Measurements from ENCODE around the gene AP5S1.
"Not testable (repeated sequence)": the region's sequence is repeated elsewhere in the genome, so short reads cannot be mapped to it uniquely, and the experiment has no call there.

Gene AP5S1

GRCh38 chr20:3812975-3813847 lies 7.1 kb upstream of the AP5S1 start:
- no peak for DNase-seq (ENCODE audit: low read depth)

- DNase-seq (ENCODE audit: low read depth): no peak
Observed at GRCh38 chr20:3813848-3814581, 6.3 kb upstream of the AP5S1 start.

GRCh38 chr20:3814928-3815495 lies 5.3 kb upstream of the AP5S1 start:
- no peak for DNase-seq (ENCODE audit: low read depth)

- DNase-seq (ENCODE audit: low read depth): no peak
Observed at GRCh38 chr20:3815703-3816315, 4.5 kb upstream of the AP5S1 start.

GRCh38 chr20:3818155-3819151 lies 1.9 kb upstream of the AP5S1 start:
- DNase-seq (ENCODE audit: low read depth): no peak

GRCh38 chr20:3819411-3820047 lies 818 bp upstream of the AP5S1 start:
- no peak for DNase-seq (ENCODE audit: low read depth)

GRCh38 chr20:3820901-3821727 lies 767 bp downstream of the AP5S1 start:
- no peak for DNase-seq (ENCODE audit: low read depth)

- no peak for DNase-seq (ENCODE audit: low read depth)
Observed at GRCh38 chr20:3821996-3822395, 1.6 kb downstream of the AP5S1 start.

GRCh38 chr20:3823881-3824280 lies 3.5 kb downstream of the AP5S1 start:
- no peak for DNase-seq (ENCODE audit: low read depth)

- DNase-seq (ENCODE audit: low read depth): no peak
Observed at GRCh38 chr20:3825526-3825925, 5.2 kb downstream of the AP5S1 start.

GRCh38 chr20:3826420-3826819 lies 6.1 kb downstream of the AP5S1 start:
- DNase-seq (ENCODE audit: low read depth): no peak

- no peak for DNase-seq (ENCODE audit: low read depth)
Observed at GRCh38 chr20:3828798-3829197, 8.5 kb downstream of the AP5S1 start.

- not testable (repeated sequence) for DNase-seq (ENCODE audit: low read depth)
Observed at GRCh38 chr20:3829891-3830290, 9.5 kb downstream of the AP5S1 start.

- DNase-seq (ENCODE audit: low read depth): no peak
Observed at GRCh38 chr20:3836132-3836531, 15.8 kb downstream of the AP5S1 start.

- no peak for DNase-seq (ENCODE audit: low read depth)
Observed at GRCh38 chr20:3839328-3839727, 19.0 kb downstream of the AP5S1 start.

- DNase-seq (ENCODE audit: low read depth): not testable (repeated sequence)
Observed at GRCh38 chr20:3840201-3840600, 19.9 kb downstream of the AP5S1 start.

GRCh38 chr20:3842348-3842930 lies 22.1 kb downstream of the AP5S1 start:
- no peak for DNase-seq (ENCODE audit: low read depth)

GRCh38 chr20:3843490-3843889 lies 23.1 kb downstream of the AP5S1 start:
- no peak for DNase-seq (ENCODE audit: low read depth)

GRCh38 chr20:3843990-3844619 lies 23.8 kb downstream of the AP5S1 start:
- DNase-seq (ENCODE audit: low read depth): not testable (repeated sequence)
